Measurements from ENCODE around the gene ABCA2. TPM values are rescaled to one million over a fixed set of nuclear protein-coding genes. Genes with fewer than 3 reads are reported as not detected.

Gene ABCA2
- total RNA-seq, 1 donor from 2014 or later, result 16.2 TPM

- no peaks in the 10 kb centered on the region for H3K4me1 Mint-ChIP-seq (ENCODE audit: low read depth, unreplicated experiment)
- peaks cover 33% of the 10 kb centered on the region for H3K27me3 Mint-ChIP-seq (ENCODE audit: low read depth, unreplicated experiment)
- TF ChIP-seq CTCF (IDR thresholded peaks at IDR 0.05; ENCODE audit: insufficient read depth, low read depth, low read length) (no peak), EZH2 (IDR thresholded peaks at IDR 0.05; ENCODE audit: insufficient read depth, low read length) (no peak)
- H3K4me3 Mint-ChIP-seq (ENCODE audit: unreplicated experiment), result peak overlapping the region; percentile 66
- Histone ChIP-seq H4K20me1 (ENCODE audit: insufficient read depth, low read length) (peaks cover 18% of the 10 kb centered on the region), H3K4me2 (ENCODE audit: low read length) (peak overlapping the region; percentile 89), H3K79me2 (ENCODE audit: insufficient read depth, low read length) (peaks cover 8% of the 10 kb centered on the region), H3K36me3 (ENCODE audit: insufficient read depth, low read length) (peaks cover 3% of the 10 kb centered on the region), H3K4me3 (ENCODE audit: insufficient read depth, low read depth, low read length) (peak overlapping the region; percentile 42), H3K27ac (ENCODE audit: low read depth, low read length) (no peak overlapping the region), H3K4me1 (ENCODE audit: insufficient read depth, low read length) (peaks cover 10% of the 10 kb centered on the region), H3K27me3 (ENCODE audit: insufficient read depth, low read length) (no peaks in the 10 kb centered on the region), H3K9me3 (ENCODE audit: insufficient read depth, low read depth, low read length) (no peaks in the 10 kb centered on the region), H2AFZ (ENCODE audit: low read depth, low read length) (peak overlapping the region; percentile 63), H3K9ac (ENCODE audit: low read length) (peak overlapping the region; percentile 52)
- DNase-seq (ENCODE audit: low read depth) (no peak), FAIRE-seq (no peak)
- no peaks in the 10 kb centered on the region for H3K9me3 Mint-ChIP-seq (ENCODE audit: unreplicated experiment)
- peaks cover 3% of the 10 kb centered on the region for H3K36me3 Mint-ChIP-seq (ENCODE audit: low read depth, unreplicated experiment)
- H3K27ac Mint-ChIP-seq (ENCODE audit: unreplicated experiment), result no peak overlapping the region
Observed at GRCh38 chr9:137076636-137077009, 48.6 kb upstream of the ABCA2 start.

GRCh38 chr9:137075275-137075775 lies 47.3 kb upstream of the ABCA2 start:
- H3K4me1 Mint-ChIP-seq (ENCODE audit: low read depth, unreplicated experiment), result no peaks in the 10 kb centered on the region
- no peaks in the 10 kb centered on the region for H3K9me3 Mint-ChIP-seq (ENCODE audit: unreplicated experiment)
- peaks cover 18% of the 10 kb centered on the region for H4K20me1 ChIP-seq (ENCODE audit: insufficient read depth, low read length)
- H3K9me3 ChIP-seq (ENCODE audit: insufficient read depth, low read depth, low read length), result no peaks in the 10 kb centered on the region
- H3K9ac ChIP-seq (ENCODE audit: low read length), result no peak overlapping the region
- no peak overlapping the region for H3K4me3 Mint-ChIP-seq (ENCODE audit: unreplicated experiment)
- H3K4me2 ChIP-seq (ENCODE audit: low read length), result no peak overlapping the region
- DNase-seq (ENCODE audit: low read depth) (no peak), FAIRE-seq (no peak)
- H3K36me3 Mint-ChIP-seq (ENCODE audit: low read depth, unreplicated experiment), result peaks cover 5% of the 10 kb centered on the region
- H3K36me3 ChIP-seq (ENCODE audit: insufficient read depth, low read length), result no peaks in the 10 kb centered on the region
- H3K27me3 Mint-ChIP-seq (ENCODE audit: low read depth, unreplicated experiment), result peaks cover 35% of the 10 kb centered on the region
- H2AFZ ChIP-seq (ENCODE audit: low read depth, low read length), result no peak overlapping the region
- peaks cover 16% of the 10 kb centered on the region for H3K4me1 ChIP-seq (ENCODE audit: insufficient read depth, low read length)
- no peak overlapping the region for H3K27ac Mint-ChIP-seq (ENCODE audit: unreplicated experiment)
- H3K27ac ChIP-seq (ENCODE audit: low read depth, low read length), result no peak overlapping the region
- no peak overlapping the region for H3K4me3 ChIP-seq (ENCODE audit: insufficient read depth, low read depth, low read length)
- no peak for TF ChIP-seq EZH2 (IDR thresholded peaks at IDR 0.05; ENCODE audit: insufficient read depth, low read length)
- no peak for TF ChIP-seq CTCF (IDR thresholded peaks at IDR 0.05; ENCODE audit: insufficient read depth, low read depth, low read length)
- peaks cover 8% of the 10 kb centered on the region for H3K79me2 ChIP-seq (ENCODE audit: insufficient read depth, low read length)
- no peaks in the 10 kb centered on the region for H3K27me3 ChIP-seq (ENCODE audit: insufficient read depth, low read length)

GRCh38 chr9:137074657-137075274 lies 46.7 kb upstream of the ABCA2 start:
- H3K27me3 ChIP-seq (ENCODE audit: insufficient read depth, low read length), result no peaks in the 10 kb centered on the region
- no peak for DNase-seq (ENCODE audit: low read depth)
- H3K4me2 ChIP-seq (ENCODE audit: low read length), result no peak overlapping the region
- no peak overlapping the region for H3K27ac ChIP-seq (ENCODE audit: low read depth, low read length)
- H3K9ac ChIP-seq (ENCODE audit: low read length), result no peak overlapping the region
- H3K36me3 Mint-ChIP-seq (ENCODE audit: low read depth, unreplicated experiment), result peaks cover 4% of the 10 kb centered on the region
- H4K20me1 ChIP-seq (ENCODE audit: insufficient read depth, low read length), result peaks cover 14% of the 10 kb centered on the region
- no peaks in the 10 kb centered on the region for H3K9me3 ChIP-seq (ENCODE audit: insufficient read depth, low read depth, low read length)
- H3K27ac Mint-ChIP-seq (ENCODE audit: unreplicated experiment), result no peak overlapping the region
- TF ChIP-seq CTCF (IDR thresholded peaks at IDR 0.05; ENCODE audit: insufficient read depth, low read depth, low read length) (no peak), EZH2 (IDR thresholded peaks at IDR 0.05; ENCODE audit: insufficient read depth, low read length) (no peak)
- no peak overlapping the region for H2AFZ ChIP-seq (ENCODE audit: low read depth, low read length)
- no peak overlapping the region for H3K4me3 Mint-ChIP-seq (ENCODE audit: unreplicated experiment)
- H3K27me3 Mint-ChIP-seq (ENCODE audit: low read depth, unreplicated experiment), result peaks cover 32% of the 10 kb centered on the region
- H3K36me3 ChIP-seq (ENCODE audit: insufficient read depth, low read length), result no peaks in the 10 kb centered on the region
- no peak for FAIRE-seq
- H3K9me3 Mint-ChIP-seq (ENCODE audit: unreplicated experiment), result no peaks in the 10 kb centered on the region
- H3K4me3 ChIP-seq (ENCODE audit: insufficient read depth, low read depth, low read length), result no peak overlapping the region
- peaks cover 8% of the 10 kb centered on the region for H3K79me2 ChIP-seq (ENCODE audit: insufficient read depth, low read length)
- peaks cover 16% of the 10 kb centered on the region for H3K4me1 ChIP-seq (ENCODE audit: insufficient read depth, low read length)
- no peaks in the 10 kb centered on the region for H3K4me1 Mint-ChIP-seq (ENCODE audit: low read depth, unreplicated experiment)
